HUES6 (cell line): ENCODE measurements around the gene ADD3.

Experiments used
- H3K27ac ChIP-seq: 2 replicates; pipeline ENCODE4 v1.7.0; 2013; ENCODE audit warnings: low read depth, mild to moderate bottlenecking, low read length, inconsistent platforms
- H3K27me3 ChIP-seq: 2 replicates; pipeline ENCODE4 v1.6.1; 2013; ENCODE audit warnings: low read length; ENCODE audit not compliant: control insufficient read depth, insufficient read depth
- H3K36me3 ChIP-seq: 2 replicates; pipeline ENCODE4 v1.6.1; 2013; ENCODE audit warnings: low read length; ENCODE audit not compliant: control insufficient read depth, insufficient read depth
- H3K4me1 ChIP-seq: 2 replicates; pipeline ENCODE4 v1.6.1; 2013; ENCODE audit warnings: low read length; ENCODE audit not compliant: control insufficient read depth, insufficient read depth
- H3K4me3 ChIP-seq: 2 replicates; pipeline ENCODE4 v1.5.1; 2013; ENCODE audit warnings: low read depth, low read length
- H3K9ac ChIP-seq: one replicate; pipeline ENCODE4 v1.6.1; 2013; ENCODE audit warnings: mild to moderate bottlenecking, low read length
- H3K9me3 ChIP-seq: 2 replicates; pipeline ENCODE4 v1.6.1; 2013; ENCODE audit warnings: low read depth, low read length; ENCODE audit not compliant: control insufficient read depth, insufficient read depth

Gene ADD3

GRCh38 chr10:110073896-110074295 lies 66.1 kb downstream of the ADD3 start:
- no peaks in the 10 kb centered on the region for H3K9me3 ChIP-seq
- no peak overlapping the region for H3K4me3 ChIP-seq
- H3K27ac ChIP-seq = no peak overlapping the region
- no peaks in the 10 kb centered on the region for H3K36me3 ChIP-seq
- H3K4me1 ChIP-seq = peaks cover 32% of the 10 kb centered on the region
- H3K9ac ChIP-seq = no peak overlapping the region
- no peaks in the 10 kb centered on the region for H3K27me3 ChIP-seq

- Histone ChIP-seq H3K27ac (no peak overlapping the region), H3K9me3 (no peaks in the 10 kb centered on the region), H3K4me1 (peaks cover 28% of the 10 kb centered on the region), H3K9ac (no peak overlapping the region), H3K36me3 (no peaks in the 10 kb centered on the region), H3K4me3 (no peak overlapping the region), H3K27me3 (no peaks in the 10 kb centered on the region)
Observed at GRCh38 chr10:110074298-110074697, 66.5 kb downstream of the ADD3 start.

GRCh38 chr10:110074758-110075671 lies 67.2 kb downstream of the ADD3 start:
- H3K9ac ChIP-seq = no peak overlapping the region
- H3K36me3 ChIP-seq = no peaks in the 10 kb centered on the region
- H3K27ac ChIP-seq = no peak overlapping the region
- H3K4me1 ChIP-seq = peaks cover 21% of the 10 kb centered on the region
- no peaks in the 10 kb centered on the region for H3K27me3 ChIP-seq
- no peaks in the 10 kb centered on the region for H3K9me3 ChIP-seq
- no peak overlapping the region for H3K4me3 ChIP-seq

GRCh38 chr10:110075686-110076085 lies 67.9 kb downstream of the ADD3 start:
- H3K27ac ChIP-seq = no peak overlapping the region
- no peak overlapping the region for H3K4me3 ChIP-seq
- no peaks in the 10 kb centered on the region for H3K36me3 ChIP-seq

GRCh38 chr10:110076559-110077318 lies 69.0 kb downstream of the ADD3 start:
- Histone ChIP-seq H3K9me3 (no peaks in the 10 kb centered on the region), H3K36me3 (no peaks in the 10 kb centered on the region), H3K27ac (no peak overlapping the region; the same call in 1 of the 2 replicates), H3K4me3 (no peak overlapping the region), H3K9ac (no peak overlapping the region), H3K27me3 (no peaks in the 10 kb centered on the region), H3K4me1 (peaks cover 27% of the 10 kb centered on the region)

More at GRCh38 chr10:110075686-110076085, 67.9 kb downstream of the ADD3 start:
- H3K27me3 ChIP-seq = no peaks in the 10 kb centered on the region
- no peak overlapping the region for H3K9ac ChIP-seq
- peaks cover 21% of the 10 kb centered on the region for H3K4me1 ChIP-seq
- no peaks in the 10 kb centered on the region for H3K9me3 ChIP-seq

- no peaks in the 10 kb centered on the region for H3K27me3 ChIP-seq
- no peak overlapping the region for H3K9ac ChIP-seq
- H3K4me3 ChIP-seq = no peak overlapping the region
- H3K9me3 ChIP-seq = no peaks in the 10 kb centered on the region
- H3K27ac ChIP-seq = no peak overlapping the region
- H3K36me3 ChIP-seq = no peaks in the 10 kb centered on the region
- H3K4me1 ChIP-seq = peaks cover 35% of the 10 kb centered on the region
Observed at GRCh38 chr10:110077436-110078130, 69.8 kb downstream of the ADD3 start.

GRCh38 chr10:110078317-110078716 lies 70.5 kb downstream of the ADD3 start:
- H3K4me1 ChIP-seq = peaks cover 39% of the 10 kb centered on the region
- no peak overlapping the region for H3K27ac ChIP-seq
- no peaks in the 10 kb centered on the region for H3K9me3 ChIP-seq
- H3K9ac ChIP-seq = no peak overlapping the region
- no peaks in the 10 kb centered on the region for H3K36me3 ChIP-seq
- H3K27me3 ChIP-seq = no peaks in the 10 kb centered on the region
- H3K4me3 ChIP-seq = no peak overlapping the region

GRCh38 chr10:110081911-110082310 lies 74.1 kb downstream of the ADD3 start:
- Histone ChIP-seq H3K4me1 (peaks cover 30% of the 10 kb centered on the region), H3K9me3 (no peaks in the 10 kb centered on the region), H3K27ac (no peak overlapping the region), H3K27me3 (no peaks in the 10 kb centered on the region), H3K36me3 (no peaks in the 10 kb centered on the region), H3K9ac (no peak overlapping the region), H3K4me3 (no peak overlapping the region)

- H3K27me3 ChIP-seq = no peaks in the 10 kb centered on the region
- H3K9me3 ChIP-seq = no peaks in the 10 kb centered on the region
- H3K9ac ChIP-seq = no peak overlapping the region
- no peaks in the 10 kb centered on the region for H3K36me3 ChIP-seq
- peak overlapping the region; percentile 48 for H3K27ac ChIP-seq
- peaks cover 29% of the 10 kb centered on the region for H3K4me1 ChIP-seq
- no peak overlapping the region for H3K4me3 ChIP-seq
Observed at GRCh38 chr10:110083884-110084283, 76.1 kb downstream of the ADD3 start.

GRCh38 chr10:110087682-110088081 lies 79.9 kb downstream of the ADD3 start:
- no peak overlapping the region for H3K9ac ChIP-seq
- no peaks in the 10 kb centered on the region for H3K36me3 ChIP-seq
- H3K4me1 ChIP-seq = peaks cover 14% of the 10 kb centered on the region
- H3K27me3 ChIP-seq = no peaks in the 10 kb centered on the region
- H3K4me3 ChIP-seq = no peak overlapping the region
- H3K9me3 ChIP-seq = no peaks in the 10 kb centered on the region
- no peak overlapping the region for H3K27ac ChIP-seq
